Measurements from ENCODE around the gene TFEC. TPM values are rescaled to one million over a fixed set of nuclear protein-coding genes. Genes with fewer than 3 reads are reported as not detected.

Gene TFEC
- polyA plus RNA-seq, 1 of the 3 experiments (the other 2 are of a cell fraction), result not detected

GRCh38 chr7:116027786-116028185 is 2.8 kb downstream of the TFEC start (continued):
- TF ChIP-seq MAX (IDR thresholded peaks at IDR 0.05; ENCODE audit: low read depth) (no peak), ELF1 (IDR thresholded peaks at IDR 0.05) (no peak), GABPA (IDR thresholded peaks at IDR 0.05; ENCODE audit: low read depth) (no peak)

- Histone ChIP-seq H4K20me1 (ENCODE audit: insufficient read depth) (no peaks in the 10 kb centered on the region), H3K27ac (ENCODE audit: low read depth in 2 of 2, low read length in 1 of 2) (no peak overlapping the region), H3K4me3 (ENCODE audit: low read depth in 2 of 2, low read length in 1 of 2) (no peak overlapping the region), H3F3A (replicated peaks; ENCODE audit: insufficient read depth) (no peaks in the 10 kb centered on the region), H3K9me2 (no peaks in the 10 kb centered on the region), H3K27me3 (ENCODE audit: insufficient read depth) (no peaks in the 10 kb centered on the region), H3K36me3 (replicated peaks in 1 of 2; ENCODE audit: control insufficient read depth in 1 of 2, insufficient read depth in 2 of 2, low read length in 1 of 2) (no peaks in the 10 kb centered on the region), H2AFZ (ENCODE audit: low read depth) (no peak overlapping the region), H3K9ac (no peak overlapping the region), H3K79me2 (ENCODE audit: insufficient read depth) (no peaks in the 10 kb centered on the region), H3K9me3 (no peaks in the 10 kb centered on the region), H3K4me1 (ENCODE audit: control insufficient read depth in 1 of 2, insufficient read depth in 2 of 2, low read depth in 1 of 2, low read length in 1 of 2) (no peaks in the 10 kb centered on the region), H3K4me2 (no peak overlapping the region)
- POLR2A ChIA-PET, result no interaction called here
- 2% methylated on average over 1 of the region's 1 CpG for WGBS (ENCODE audit: low lambda C conversion rate)
- TF ChIP-seq RFX5 (IDR thresholded peaks at IDR 0.05; ENCODE audit: low read length), result no peak
- no peak for TF ChIP-seq YY1 (IDR thresholded peaks at IDR 0.05; ENCODE audit: low read depth)
- no peak for TF ChIP-seq SIN3A (IDR thresholded peaks at IDR 0.05; ENCODE audit: borderline replicate concordance, low read depth, low read length)
- no peak for TF ChIP-seq TCF12 (IDR thresholded peaks at IDR 0.05)
- TF ChIP-seq RAD21 (IDR thresholded peaks at IDR 0.05; ENCODE audit: low read length), result no peak
- TF ChIP-seq, protein P1, sequence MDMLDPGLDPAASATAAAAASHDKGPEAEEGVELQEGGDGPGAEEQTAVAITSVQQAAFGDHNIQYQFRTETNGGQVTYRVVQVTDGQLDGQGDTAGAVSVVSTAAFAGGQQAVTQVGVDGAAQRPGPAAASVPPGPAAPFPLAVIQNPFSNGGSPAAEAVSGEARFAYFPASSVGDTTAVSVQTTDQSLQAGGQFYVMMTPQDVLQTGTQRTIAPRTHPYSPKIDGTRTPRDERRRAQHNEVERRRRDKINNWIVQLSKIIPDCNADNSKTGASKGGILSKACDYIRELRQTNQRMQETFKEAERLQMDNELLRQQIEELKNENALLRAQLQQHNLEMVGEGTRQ (IDR thresholded peaks at IDR 0.05; ENCODE audit: borderline replicate concordance, low read depth, low read length), result no peak
- no peak for DNase-seq
- CTCF ChIA-PET, result interaction anchor here (1.2 kb wide), 1 partner anchor 11 kb away, joined by 4 read pairs; no protein-coding TSS in a partner anchor
These were observed 5.4 kb downstream of the TFEC start for GRCh38 chr7:116024826-116025809.

DNA sequence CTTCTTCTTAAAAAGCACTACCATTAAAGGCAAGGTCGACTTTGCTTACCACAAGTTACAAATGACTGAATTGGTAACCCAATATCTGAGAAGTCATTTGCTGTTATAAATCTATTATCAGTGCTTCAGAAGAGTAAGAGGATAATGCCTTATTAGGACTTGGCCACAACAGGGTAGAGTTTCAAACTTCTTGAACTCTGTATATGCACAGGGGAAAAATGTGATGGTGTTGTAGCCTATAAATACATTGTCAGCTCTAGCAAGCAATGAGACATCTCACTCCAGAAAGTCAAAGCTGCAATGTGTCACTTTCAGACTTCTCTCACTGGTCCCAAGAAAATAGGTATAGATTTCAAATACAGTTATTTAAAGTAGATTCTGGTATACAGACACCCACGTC is 9.3 kb downstream of the TFEC start:
- H4K20me1 ChIP-seq (ENCODE audit: insufficient read depth), result no peaks in the 10 kb centered on the region
- H3K27me3 ChIP-seq (ENCODE audit: insufficient read depth), result no peaks in the 10 kb centered on the region
- H3K4me1 ChIP-seq (ENCODE audit: control insufficient read depth in 1 of 2, insufficient read depth in 2 of 2, low read depth in 1 of 2, low read length in 1 of 2), result no peaks in the 10 kb centered on the region
- WGBS (ENCODE audit: low lambda C conversion rate), result under 1% methylated on average over 2 of the region's 2 CpGs
- H3K4me2 ChIP-seq, result no peak overlapping the region
- H3K9ac ChIP-seq, result no peak overlapping the region
- ChIA-PET POLR2A (no interaction called here), CTCF (no interaction called here)
- no peak for DNase-seq
- no peaks in the 10 kb centered on the region for H3F3A ChIP-seq (replicated peaks; ENCODE audit: insufficient read depth)
- no peak for TF ChIP-seq TEAD4 (IDR thresholded peaks at IDR 0.05; ENCODE audit: borderline replicate concordance, insufficient read depth)
- no peak for TF ChIP-seq RXRA (IDR thresholded peaks at IDR 0.05; ENCODE audit: borderline replicate concordance, low read depth)
- TF ChIP-seq, protein P1 (IDR thresholded peaks at IDR 0.05; ENCODE audit: borderline replicate concordance, low read depth, low read length), result no peak
- no peak for TF ChIP-seq CTCF (IDR thresholded peaks at IDR 0.05)
- no peak for TF ChIP-seq EP300 (IDR thresholded peaks at IDR 0.05; ENCODE audit: borderline replicate concordance in 1 of 2, low read depth in 1 of 2, low read length in 1 of 2)
- TF ChIP-seq RAD21 (IDR thresholded peaks at IDR 0.05; ENCODE audit: low read length), result no peak
- no peaks in the 10 kb centered on the region for H3K9me3 ChIP-seq
- no peak overlapping the region for H2AFZ ChIP-seq (ENCODE audit: low read depth)
- no peak overlapping the region for H3K27ac ChIP-seq (ENCODE audit: low read depth in 2 of 2, low read length in 1 of 2)
- H3K9me2 ChIP-seq, result no peaks in the 10 kb centered on the region
- no peaks in the 10 kb centered on the region for H3K36me3 ChIP-seq (replicated peaks in 1 of 2; ENCODE audit: control insufficient read depth in 1 of 2, insufficient read depth in 2 of 2, low read length in 1 of 2)
- H3K79me2 ChIP-seq (ENCODE audit: insufficient read depth), result no peaks in the 10 kb centered on the region
- no peak overlapping the region for H3K4me3 ChIP-seq (ENCODE audit: low read depth in 2 of 2, low read length in 1 of 2)
